Neuronal stem cell (in vitro differentiated cells): ENCODE measurements around the gene TMEM121B.
A peak's percentile ranks its signal among the peaks of the same experiment; 100 is the strongest.

Source experiments
- DNase-seq: peaks from one replicate; pipeline ENCODE4 v3.0.0-alpha.2; 2013; ENCODE audit warnings: low spot score
- H2AFZ ChIP-seq: one replicate; pipeline ENCODE4 v1.6.1; 2013; ENCODE audit warnings: mild to moderate bottlenecking, low read length, inconsistent platforms
- H2AK5ac ChIP-seq: 2 replicates; pipeline ENCODE4 v1.6.1; 2013; ENCODE audit warnings: low read depth, mild to moderate bottlenecking, inconsistent platforms, low read length, moderate library complexity, mixed read lengths
- H2BK120ac ChIP-seq: 2 replicates; pipeline ENCODE4 v1.6.1; 2013; ENCODE audit warnings: low read depth, mild to moderate bottlenecking, inconsistent platforms, low read length, moderate library complexity, mixed read lengths
- H2BK12ac ChIP-seq: one replicate; pipeline ENCODE4 v1.6.1; 2013; ENCODE audit warnings: low read length, inconsistent platforms
- H2BK15ac ChIP-seq: 2 replicates; pipeline ENCODE4 v1.6.1; 2013; ENCODE audit warnings: mild to moderate bottlenecking, low read length, inconsistent platforms, mixed read lengths
- H2BK5ac ChIP-seq: one replicate; pipeline ENCODE4 v1.6.1; 2013; ENCODE audit warnings: inconsistent platforms, mild to moderate bottlenecking, low read length, moderate library complexity
- H3K14ac ChIP-seq: one replicate; pipeline ENCODE4 v1.6.1; 2013; ENCODE audit warnings: low read length, inconsistent platforms
- H3K18ac ChIP-seq: 2 replicates; pipeline ENCODE4 v1.6.1; 2013; ENCODE audit warnings: low read length, inconsistent platforms
- H3K23ac ChIP-seq: 2 replicates; pipeline ENCODE4 v1.6.1; 2013; ENCODE audit warnings: low read depth, mild to moderate bottlenecking, mixed read lengths, low read length, inconsistent platforms; ENCODE audit not compliant: poor library complexity
- H3K27ac ChIP-seq: replicated peaks from 3 replicates; pipeline ENCODE4 v1.5.1; 2013; ENCODE audit warnings: low read length, inconsistent platforms
- H3K27me3 ChIP-seq, 3 experiments: 2 replicates each; pipeline ENCODE4 v1.6.1; 2013; ENCODE audit warnings: low read length in 3 of 3, mild to moderate bottlenecking in 2 of 3, inconsistent platforms in 1 of 3, low read depth in 1 of 3, mixed read lengths in 1 of 3, moderate library complexity in 1 of 3; ENCODE audit not compliant: control insufficient read depth in 3 of 3, insufficient read depth in 3 of 3
- H3K36me3 ChIP-seq, 2 donors: replicated peaks in 1 of 2; 2 replicates each; pipeline ENCODE4 v1.6.1; 2013; ENCODE audit warnings: low read length in 2 of 2; ENCODE audit not compliant: control insufficient read depth in 2 of 2, insufficient read depth in 2 of 2
- H3K4ac ChIP-seq: 2 replicates; pipeline ENCODE4 v1.6.1; 2013; ENCODE audit warnings: inconsistent platforms, mild to moderate bottlenecking, low read length, moderate library complexity
- H3K4me1 ChIP-seq, 2 donors: 1 replicate in 1 of 2; 2 replicates in 1 of 2; pipeline ENCODE4 v1.6.1; 2013; ENCODE audit warnings: low read length in 2 of 2, low read depth in 1 of 2; ENCODE audit not compliant: control insufficient read depth in 2 of 2, insufficient read depth in 1 of 2
- H3K4me2 ChIP-seq: one replicate; pipeline ENCODE4 v1.6.1; 2013; ENCODE audit warnings: mild to moderate bottlenecking, low read length, inconsistent platforms; ENCODE audit not compliant: insufficient read depth, poor library complexity, severe bottlenecking
- H3K4me3 ChIP-seq, 2 donors: 2 replicates each; pipeline ENCODE4 v1.5.1; 2013; ENCODE audit warnings: low read length in 2 of 2, mild to moderate bottlenecking in 2 of 2, inconsistent platforms in 1 of 2, moderate library complexity in 1 of 2
- H3K79me1 ChIP-seq: one replicate; pipeline ENCODE4 v1.6.1; 2013; ENCODE audit warnings: low read depth, mild to moderate bottlenecking, inconsistent platforms, low read length, moderate library complexity
- H3K9ac ChIP-seq: one replicate; pipeline ENCODE4 v1.6.1; 2013; ENCODE audit warnings: mild to moderate bottlenecking, low read depth, low read length, inconsistent platforms; ENCODE audit not compliant: poor library complexity
- H3K9me3 ChIP-seq, 2 donors: replicated peaks in 1 of 2; 2 replicates each; pipeline versions ENCODE3 to v1.6.1; 2013; ENCODE audit warnings: low read length in 2 of 2, mild to moderate bottlenecking in 2 of 2, inconsistent platforms in 1 of 2, low read depth in 1 of 2, mixed read lengths in 1 of 2, moderate library complexity in 1 of 2; ENCODE audit not compliant: control insufficient read depth in 2 of 2, insufficient read depth in 1 of 2
- H4K8ac ChIP-seq: one replicate; pipeline ENCODE4 v1.6.1; 2013; ENCODE audit warnings: low read depth, mild to moderate bottlenecking, inconsistent platforms, low read length, moderate library complexity
- H4K91ac ChIP-seq: one replicate; pipeline ENCODE4 v1.6.1; 2013; ENCODE audit warnings: low read length, low read depth, mild to moderate bottlenecking, inconsistent platforms; ENCODE audit not compliant: poor library complexity
- WGBS, 2 donors: extraction: QIAGEN DNeasy Blood & Tissue Kit; methylation state at CpG; one replicate each; pipeline ENCODE4 v1.1.7; 2013; ENCODE audit warnings: missing lambda C conversion rate in 2 of 2, mixed read lengths in 1 of 2; ENCODE audit not compliant: insufficient read length in 2 of 2, insufficient replicate concordance in 1 of 2; ENCODE audit errors: extremely low coverage in 2 of 2; 5-methylcytosine and 5-hydroxymethylcytosine counted together

The TMEM121B gene

GRCh38 chr22:17157714-17158113 is 36.6 kb upstream of the TMEM121B start:
- no peak overlapping the region for H3K9ac ChIP-seq
- H2AK5ac ChIP-seq, result no peak overlapping the region
- peaks cover 4 to 5% of the 10 kb centered on the region in 2 donors for H3K4me1 ChIP-seq
- DNase-seq, result no peak
- no peak overlapping the region for H4K91ac ChIP-seq
- no peaks in the 10 kb centered on the region for H3K27me3 ChIP-seq
- no peak overlapping the region for H3K27ac ChIP-seq
- no peak overlapping the region for H2BK5ac ChIP-seq
- no CpG with 5 or more reads among the region's 3 CpGs for WGBS, 2 donors
- H3K23ac ChIP-seq, result no peak overlapping the region
- no peak overlapping the region for H3K4ac ChIP-seq
- no peaks in the 10 kb centered on the region for H3K79me1 ChIP-seq
- H3K18ac ChIP-seq, result no peak overlapping the region
- no peak overlapping the region for H3K14ac ChIP-seq
- no peak overlapping the region for H2BK12ac ChIP-seq
- no peak overlapping the region for H2BK120ac ChIP-seq
- H3K36me3 ChIP-seq, result peaks cover 0 to 27% of the 10 kb centered on the region in 2 donors
- H2AFZ ChIP-seq, result no peak overlapping the region
- H2BK15ac ChIP-seq, result no peak overlapping the region
- H3K4me3 ChIP-seq, result peak overlapping the region in 1 of 2 donors; percentile 69
- H4K8ac ChIP-seq, result no peak overlapping the region
- H3K9me3 ChIP-seq, result no peaks in the 10 kb centered on the region
- no peak overlapping the region for H3K4me2 ChIP-seq

- Histone ChIP-seq H3K4me2 (no peak overlapping the region), H3K4me1 (peaks cover 4 to 5% of the 10 kb centered on the region in 2 donors), H2AK5ac (no peak overlapping the region), H3K9ac (no peak overlapping the region), H3K4ac (no peak overlapping the region), H3K14ac (no peak overlapping the region), H4K8ac (no peak overlapping the region), H3K36me3 (peaks cover 0 to 36% of the 10 kb centered on the region in 2 donors), H2BK15ac (no peak overlapping the region), H3K27ac (no peak overlapping the region), H2BK12ac (no peak overlapping the region), H3K18ac (no peak overlapping the region), H3K27me3 (no peaks in the 10 kb centered on the region), H3K23ac (no peak overlapping the region), H4K91ac (no peak overlapping the region), H2BK5ac (no peak overlapping the region), H3K79me1 (no peaks in the 10 kb centered on the region), H3K4me3 (no peak overlapping the region), H3K9me3 (no peaks in the 10 kb centered on the region), H2AFZ (no peak overlapping the region), H2BK120ac (no peak overlapping the region)
- WGBS, 2 donors, result no CpG with 5 or more reads among the region's 3 CpGs
- DNase-seq, result no peak
These were observed 34.8 kb upstream of the TMEM121B start for GRCh38 chr22:17155941-17156340.

GRCh38 chr22:17152971-17153370 is 31.8 kb upstream of the TMEM121B start:
- no peak overlapping the region for H2AFZ ChIP-seq
- H2BK120ac ChIP-seq, result no peak overlapping the region
- H3K4me1 ChIP-seq, result peaks cover 0 to 4% of the 10 kb centered on the region in 2 donors
- no peak for DNase-seq
- no peaks in the 10 kb centered on the region for H3K9me3 ChIP-seq
- H3K23ac ChIP-seq, result no peak overlapping the region
- no peak overlapping the region for H3K27ac ChIP-seq
- no peak overlapping the region for H2BK5ac ChIP-seq
- H3K9ac ChIP-seq, result no peak overlapping the region
- H2AK5ac ChIP-seq, result no peak overlapping the region
- no peak overlapping the region for H4K91ac ChIP-seq
- H3K18ac ChIP-seq, result no peak overlapping the region
- H3K4ac ChIP-seq, result no peak overlapping the region
- H2BK12ac ChIP-seq, result no peak overlapping the region
- peaks cover 6 to 54% of the 10 kb centered on the region in 2 donors for H3K36me3 ChIP-seq
- H3K27me3 ChIP-seq, result no peaks in the 10 kb centered on the region
- no peak overlapping the region for H2BK15ac ChIP-seq
- H4K8ac ChIP-seq, result no peak overlapping the region
- WGBS, 2 donors, result no CpG with 5 or more reads among the region's 3 CpGs
- no peak overlapping the region for H3K4me3 ChIP-seq
- peaks cover 2% of the 10 kb centered on the region for H3K79me1 ChIP-seq
- no peak overlapping the region for H3K4me2 ChIP-seq
- H3K14ac ChIP-seq, result no peak overlapping the region

- Histone ChIP-seq H4K8ac (no peak overlapping the region), H3K18ac (no peak overlapping the region), H3K9ac (no peak overlapping the region), H3K4me3 (no peak overlapping the region), H3K4ac (no peak overlapping the region), H3K4me1 (no peaks in the 10 kb centered on the region), H3K36me3 (peaks cover 7 to 54% of the 10 kb centered on the region in 2 donors), H3K23ac (no peak overlapping the region), H3K9me3 (no peaks in the 10 kb centered on the region), H4K91ac (no peak overlapping the region), H2AFZ (no peak overlapping the region), H3K4me2 (no peak overlapping the region), H3K79me1 (peaks cover 2% of the 10 kb centered on the region), H2BK15ac (no peak overlapping the region), H3K14ac (no peak overlapping the region), H2BK120ac (no peak overlapping the region), H2AK5ac (no peak overlapping the region), H2BK5ac (no peak overlapping the region), H2BK12ac (no peak overlapping the region), H3K27me3 (no peaks in the 10 kb centered on the region), H3K27ac (no peak overlapping the region)
- WGBS, 2 donors, result no CpG with 5 or more reads among the region's 6 CpGs
- no peak for DNase-seq
These were observed 31.2 kb upstream of the TMEM121B start for GRCh38 chr22:17152340-17152739.
